Measurements from ENCODE around the gene NAPG. TPM values are rescaled to one million over a fixed set of nuclear protein-coding genes. Genes with fewer than 3 reads are reported as not detected.

NAPG gene
- total RNA-seq = 10 to 100 TPM; 26.5 to 52.5 (median 28.6) TPM

DNA sequence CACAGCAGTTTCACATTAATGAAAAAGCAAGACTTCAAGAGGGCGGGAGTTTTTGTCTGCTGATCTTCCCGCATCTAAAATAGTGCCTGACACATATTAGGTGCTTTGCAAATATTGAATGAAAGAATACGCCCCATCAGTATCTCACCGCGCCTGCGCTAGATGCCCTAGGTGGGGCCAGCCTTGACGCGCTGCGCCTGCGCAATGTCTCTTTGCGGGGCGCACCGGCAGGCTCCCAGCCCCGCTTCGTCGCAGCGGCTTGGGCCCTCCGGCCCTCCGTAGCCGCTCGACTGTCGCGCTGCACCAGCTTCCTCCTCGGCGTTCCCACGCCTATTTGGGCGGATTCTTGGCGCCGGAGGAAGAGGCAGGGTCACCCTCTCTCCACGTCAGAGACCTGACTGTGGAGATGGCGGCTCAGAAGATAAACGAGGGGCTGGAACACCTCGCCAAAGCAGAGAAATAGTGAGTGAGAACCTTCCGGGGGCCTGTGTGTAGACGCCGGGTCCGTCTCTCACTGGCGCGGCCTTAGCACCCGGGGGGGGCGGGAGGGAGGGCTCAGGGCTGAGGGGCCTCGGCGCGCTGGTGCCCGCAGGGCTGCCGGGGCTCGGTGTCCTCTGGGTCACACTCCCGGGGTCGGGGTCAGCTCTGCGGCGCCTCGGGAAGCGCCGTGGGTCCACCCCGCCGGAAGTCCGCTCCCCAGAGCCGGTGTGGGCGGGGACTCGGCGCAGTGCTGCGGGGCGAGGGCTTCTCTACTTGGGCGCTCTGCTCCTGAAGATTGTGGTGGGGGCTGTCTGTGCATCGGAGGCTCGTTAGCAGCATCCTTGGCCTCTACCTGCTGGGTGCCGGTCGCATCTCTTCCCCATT, at the start of gene NAPG:
Gene NAPG, plus strand, starts transcription at position 331 of the 864 bp plus-strand sequence. Its CDS starts 76 bp downstream, at position 407.
- TF ChIP-seq, protein P1, sequence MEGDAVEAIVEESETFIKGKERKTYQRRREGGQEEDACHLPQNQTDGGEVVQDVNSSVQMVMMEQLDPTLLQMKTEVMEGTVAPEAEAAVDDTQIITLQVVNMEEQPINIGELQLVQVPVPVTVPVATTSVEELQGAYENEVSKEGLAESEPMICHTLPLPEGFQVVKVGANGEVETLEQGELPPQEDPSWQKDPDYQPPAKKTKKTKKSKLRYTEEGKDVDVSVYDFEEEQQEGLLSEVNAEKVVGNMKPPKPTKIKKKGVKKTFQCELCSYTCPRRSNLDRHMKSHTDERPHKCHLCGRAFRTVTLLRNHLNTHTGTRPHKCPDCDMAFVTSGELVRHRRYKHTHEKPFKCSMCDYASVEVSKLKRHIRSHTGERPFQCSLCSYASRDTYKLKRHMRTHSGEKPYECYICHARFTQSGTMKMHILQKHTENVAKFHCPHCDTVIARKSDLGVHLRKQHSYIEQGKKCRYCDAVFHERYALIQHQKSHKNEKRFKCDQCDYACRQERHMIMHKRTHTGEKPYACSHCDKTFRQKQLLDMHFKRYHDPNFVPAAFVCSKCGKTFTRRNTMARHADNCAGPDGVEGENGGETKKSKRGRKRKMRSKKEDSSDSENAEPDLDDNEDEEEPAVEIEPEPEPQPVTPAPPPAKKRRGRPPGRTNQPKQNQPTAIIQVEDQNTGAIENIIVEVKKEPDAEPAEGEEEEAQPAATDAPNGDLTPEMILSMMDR (IDR thresholded peaks at IDR 0.05; ENCODE audit: low read depth) = no peak

DNA sequence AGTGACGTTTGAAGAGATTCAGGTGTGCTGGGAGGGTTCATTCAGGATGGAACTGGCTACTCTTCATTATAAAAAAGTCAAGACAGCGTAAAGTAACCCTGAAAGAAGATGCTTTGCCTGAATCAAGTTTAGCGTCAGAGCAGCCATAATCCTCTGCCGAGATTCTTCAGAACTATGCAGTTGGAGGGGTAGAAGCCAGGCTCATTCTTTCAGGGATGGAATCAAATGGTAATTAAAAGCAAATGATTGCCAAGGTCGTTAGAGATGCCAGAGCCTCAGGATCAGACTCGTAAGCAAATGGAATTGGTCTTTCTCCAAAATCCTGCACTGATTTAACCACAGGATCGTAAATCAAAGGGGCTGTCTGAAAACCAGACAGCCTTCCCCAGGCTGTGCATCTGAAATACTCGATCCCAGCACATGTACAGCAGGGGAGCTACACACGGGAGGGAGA, 49.5 kb upstream of the NAPG start:
- TF ChIP-seq, protein P1 (IDR thresholded peaks at IDR 0.05; ENCODE audit: low read depth) = no peak

DNA sequence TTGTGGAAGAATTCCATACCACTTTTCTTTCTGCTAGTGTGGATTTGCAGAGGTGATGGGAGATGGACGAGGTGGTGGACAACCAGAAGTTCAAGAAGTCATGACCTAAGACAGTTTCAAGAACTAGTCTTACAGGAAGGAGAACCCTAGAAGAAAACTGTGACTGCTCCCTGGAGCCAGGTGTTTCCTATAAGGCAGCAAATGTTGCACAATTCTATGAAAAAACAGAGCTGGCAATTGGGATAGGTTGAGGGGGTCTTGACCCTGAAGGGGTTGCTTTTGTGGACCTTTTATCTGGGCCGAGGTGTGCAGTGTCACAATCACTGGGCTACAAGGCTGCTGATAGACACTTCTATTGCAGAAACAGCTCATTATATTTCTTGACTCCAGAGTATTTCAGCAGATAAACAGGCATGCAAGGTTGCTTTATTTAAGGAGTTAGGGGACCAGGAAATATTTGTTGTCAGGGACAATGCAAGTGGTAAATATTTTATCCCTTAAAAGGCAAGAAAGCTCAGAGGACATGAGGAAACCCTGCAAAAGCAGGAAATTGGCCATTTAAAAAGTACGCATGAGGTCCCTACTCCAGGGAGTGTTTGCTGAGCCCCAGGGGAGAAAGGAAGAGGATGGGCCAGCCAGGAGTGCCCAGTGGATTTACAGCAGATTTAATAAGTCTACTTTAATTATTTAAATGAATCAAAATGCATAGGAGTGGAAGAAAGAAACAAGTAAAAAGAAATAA, 48.5 kb upstream of the NAPG start:
- TF ChIP-seq, protein P1 (IDR thresholded peaks at IDR 0.05; ENCODE audit: low read depth) = no peak

DNA sequence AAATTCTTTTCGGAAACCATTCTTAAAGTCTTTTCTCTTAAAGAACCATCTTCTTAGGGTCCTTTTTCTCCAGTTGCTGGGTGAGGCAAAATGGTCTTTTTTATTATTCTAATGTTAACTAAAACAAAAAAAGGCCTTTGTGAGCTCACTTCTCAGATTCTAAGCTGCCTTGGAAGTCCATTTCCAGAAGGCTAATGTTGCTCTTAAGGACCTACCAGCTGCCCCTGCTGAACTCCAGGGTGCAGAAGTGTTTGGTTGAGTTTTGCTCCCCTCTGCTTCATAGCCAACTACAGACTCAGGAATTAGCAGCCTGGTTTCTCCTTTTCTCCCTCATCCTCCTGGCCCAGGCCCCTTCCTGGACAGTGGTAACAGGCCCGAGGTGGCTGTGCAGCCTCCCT, 48.0 kb upstream of the NAPG start:
- TF ChIP-seq, protein P1 (IDR thresholded peaks at IDR 0.05; ENCODE audit: low read depth) = no peak

DNA sequence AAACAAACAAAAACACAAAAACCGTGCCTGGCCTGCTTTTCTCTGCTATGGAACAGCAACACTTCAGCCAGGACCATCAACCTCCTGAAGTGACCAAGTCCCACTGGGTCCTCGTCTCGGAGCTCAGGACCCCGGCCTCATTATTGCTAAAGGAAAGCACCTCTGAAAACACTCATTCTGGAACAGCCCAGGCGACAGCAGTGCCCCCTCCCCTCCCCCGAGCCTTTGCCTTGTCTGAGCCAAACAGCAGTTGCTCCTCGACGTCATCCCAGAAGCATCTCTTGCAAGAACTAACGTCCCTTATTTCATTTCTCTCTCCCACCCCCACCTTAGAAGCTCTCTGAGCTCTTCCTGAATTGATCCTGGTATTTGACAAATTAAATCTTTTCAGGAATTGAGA, 44.0 kb upstream of the NAPG start:
- TF ChIP-seq, protein P1 (IDR thresholded peaks at IDR 0.05; ENCODE audit: low read depth) = no peak

DNA sequence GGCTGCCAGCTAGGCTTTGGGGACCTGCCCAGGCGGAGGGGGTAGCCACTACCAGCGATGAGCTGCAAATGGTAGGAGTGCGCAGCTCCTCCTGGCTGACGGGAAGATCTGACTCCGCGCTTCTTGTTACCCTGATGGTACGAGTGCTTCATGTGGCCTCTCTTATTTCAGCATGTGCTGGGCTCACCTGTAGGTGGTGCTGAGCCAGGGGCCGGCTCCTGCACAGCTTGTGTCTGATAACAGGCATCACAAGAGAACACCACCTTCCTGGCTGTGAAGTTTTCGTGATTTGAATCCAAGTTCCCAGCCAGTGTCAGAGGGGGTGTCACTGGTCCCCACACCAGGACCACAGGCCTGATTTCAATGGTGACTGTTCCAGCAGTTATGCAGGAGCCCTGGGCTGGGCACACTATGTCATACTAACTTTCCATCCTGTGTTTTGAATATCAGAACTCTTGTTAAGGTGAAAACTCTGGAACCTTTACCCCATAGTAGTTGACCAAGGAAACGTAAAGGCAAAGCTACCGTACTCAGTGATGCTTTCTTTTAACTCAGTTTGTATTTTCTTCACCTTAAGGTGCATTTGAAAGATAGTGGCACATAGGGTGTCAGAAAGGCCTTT, 43.4 kb upstream of the NAPG start:
- TF ChIP-seq, protein P1 (IDR thresholded peaks at IDR 0.05; ENCODE audit: low read depth) = no peak

Data from subcutaneous adipose tissue (tissue), 4 donors.